DMS 273 treated with DMSO at 0.1 percent for 48 hours (cell line): Measurements from ENCODE around the gene NCKIPSD.

Experiments used
- DNase-seq: peaks from one replicate; lab custom pipeline; 2025; lab: John Stamatoyannopoulos, UW

The NCKIPSD gene

GRCh38 chr3:48696601-48697000, 10.9 kb upstream of the NCKIPSD start:
- no peak for DNase-seq

GRCh38 chr3:48696156-48696555, 10.4 kb upstream of the NCKIPSD start:
- no peak for DNase-seq

DNA sequence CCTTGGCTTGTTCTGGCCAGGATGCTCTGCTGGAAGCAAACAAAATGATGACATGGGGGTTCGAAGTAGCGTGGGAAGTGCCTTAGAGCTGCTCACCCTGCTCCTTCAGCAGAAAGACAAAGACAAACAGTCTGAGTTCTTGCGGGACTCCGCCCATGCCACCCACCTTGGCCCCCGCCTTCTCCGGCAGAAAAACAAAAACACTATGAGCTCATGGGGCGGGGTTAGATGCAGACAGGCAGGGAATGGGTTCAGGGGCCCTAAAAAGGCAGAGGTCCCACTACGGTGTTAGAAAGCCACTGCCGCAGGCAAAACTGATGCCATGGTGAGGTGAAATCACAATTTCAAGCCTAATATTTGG, 9.7 kb upstream of the NCKIPSD start:
- DNase-seq: no peak

DNA sequence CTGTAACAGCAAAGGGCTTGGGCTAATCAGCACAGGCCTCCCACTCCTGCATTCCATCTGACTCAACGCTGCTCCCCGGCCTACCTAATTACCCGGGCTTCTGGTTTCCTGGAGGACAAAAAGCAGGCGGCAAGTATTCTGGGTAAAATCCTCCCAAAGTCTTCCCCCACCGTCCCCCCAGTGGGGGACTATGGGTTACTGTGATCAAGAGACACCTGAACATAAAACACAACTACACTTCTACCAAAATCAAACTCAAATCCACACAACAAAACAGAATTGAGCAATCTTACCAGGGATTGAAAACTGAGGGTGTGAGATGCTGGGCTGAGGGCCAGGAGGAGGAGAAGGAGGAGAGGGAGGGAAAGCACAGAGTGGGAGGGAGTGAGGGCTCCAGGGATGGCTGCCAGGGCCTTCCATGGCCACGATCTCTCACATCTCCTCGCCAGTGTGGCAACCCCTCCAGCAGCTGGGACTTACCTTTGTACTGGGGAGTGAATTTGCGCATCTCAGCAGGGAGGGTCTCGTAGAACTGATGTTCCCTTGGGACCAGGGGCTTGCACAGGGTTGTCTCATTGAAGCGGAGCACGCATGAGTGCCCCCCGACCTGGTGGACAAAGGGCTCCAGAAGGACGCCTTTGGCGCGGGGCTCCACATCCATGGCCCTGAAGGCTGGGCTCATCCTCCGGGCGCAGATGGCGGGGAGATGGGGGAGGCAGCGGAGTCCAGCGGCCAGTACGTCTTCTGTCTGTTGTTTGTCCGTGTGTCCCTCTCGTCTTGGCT, 9.1 kb upstream of the NCKIPSD start:
- DNase-seq: no peak

- DNase-seq: no peak
Observed at GRCh38 chr3:48693826-48694225, 8.1 kb upstream of the NCKIPSD start.

- no peak for DNase-seq
Observed at GRCh38 chr3:48692551-48692950, 6.8 kb upstream of the NCKIPSD start.

GRCh38 chr3:48690846-48691458, 5.2 kb upstream of the NCKIPSD start:
- no peak for DNase-seq

DNA sequence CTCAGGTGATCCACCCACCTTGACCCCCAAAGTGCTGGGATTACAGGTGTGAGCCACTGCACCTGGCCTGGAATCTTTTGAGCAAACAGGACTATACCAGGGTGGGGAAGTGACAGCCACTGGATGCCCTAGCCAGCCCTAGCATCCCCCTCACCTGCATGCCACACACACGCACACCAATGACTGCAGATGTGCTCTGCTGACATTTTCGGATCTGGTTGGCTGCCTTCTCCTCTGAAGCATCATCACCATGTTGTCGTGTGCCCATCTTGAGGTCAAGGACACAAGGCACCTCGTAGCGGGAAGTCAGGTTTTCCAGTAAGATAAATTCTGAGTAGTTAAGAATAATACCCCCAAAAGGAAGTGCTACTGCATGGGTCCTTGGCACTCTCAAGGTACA, 3.7 kb upstream of the NCKIPSD start:
- DNase-seq: no peak

DNA sequence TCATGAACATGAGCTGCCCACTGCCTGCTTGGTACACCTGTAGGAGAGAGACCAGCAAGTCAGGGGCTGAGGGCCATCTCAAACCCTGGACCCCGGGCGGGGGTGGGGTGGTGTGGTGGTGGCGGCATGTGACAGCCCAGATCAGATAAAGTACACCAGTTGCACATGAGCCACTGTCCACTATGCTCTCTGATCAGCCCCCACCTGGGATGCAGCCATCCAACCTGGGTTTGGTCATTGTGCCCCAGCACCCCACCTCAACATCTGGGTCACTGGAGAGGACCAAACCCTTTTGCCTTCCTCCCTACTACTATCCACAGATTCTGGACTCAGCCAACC, 3.0 kb upstream of the NCKIPSD start:
- DNase-seq: no peak

DNA sequence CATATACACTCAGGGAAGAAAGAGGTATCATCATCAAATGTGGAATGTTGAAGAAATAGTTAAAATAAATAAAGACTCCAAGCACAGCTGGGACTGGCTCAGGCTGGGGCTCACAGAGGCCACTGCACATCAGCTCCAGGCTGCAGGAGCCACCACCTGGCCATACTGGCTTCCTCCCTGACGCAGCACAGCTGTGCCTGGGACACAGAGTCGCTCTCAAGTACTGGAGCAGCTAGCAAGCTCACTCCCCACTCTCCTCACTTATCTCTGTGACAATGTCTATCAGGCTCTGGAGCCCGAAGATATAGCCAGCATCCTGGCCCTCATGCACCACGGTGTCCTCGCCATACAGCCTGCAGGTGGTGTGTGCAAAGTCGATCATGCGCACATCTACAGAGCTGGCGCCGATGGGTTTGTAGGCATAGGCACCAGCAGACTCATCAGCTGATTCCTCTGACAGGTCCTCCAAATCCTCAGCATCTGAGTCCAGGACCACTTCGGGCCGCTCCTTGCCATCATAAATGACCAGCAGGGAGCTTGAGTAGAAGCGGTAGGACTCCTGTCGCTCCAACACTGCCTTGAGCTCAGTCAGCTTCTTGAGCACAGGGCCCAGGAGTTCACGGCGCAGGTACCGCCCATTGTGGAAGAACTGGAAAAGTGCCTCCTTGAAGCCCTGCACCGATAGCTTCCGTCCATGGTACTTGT, 2.5 kb upstream of the NCKIPSD start:
- DNase-seq: no peak

- DNase-seq: no peak
Observed at GRCh38 chr3:48687220-48687678, 1.5 kb upstream of the NCKIPSD start.

- DNase-seq: no peak
Observed at GRCh38 chr3:48686538-48687219, 964 bp upstream of the NCKIPSD start.

DNA sequence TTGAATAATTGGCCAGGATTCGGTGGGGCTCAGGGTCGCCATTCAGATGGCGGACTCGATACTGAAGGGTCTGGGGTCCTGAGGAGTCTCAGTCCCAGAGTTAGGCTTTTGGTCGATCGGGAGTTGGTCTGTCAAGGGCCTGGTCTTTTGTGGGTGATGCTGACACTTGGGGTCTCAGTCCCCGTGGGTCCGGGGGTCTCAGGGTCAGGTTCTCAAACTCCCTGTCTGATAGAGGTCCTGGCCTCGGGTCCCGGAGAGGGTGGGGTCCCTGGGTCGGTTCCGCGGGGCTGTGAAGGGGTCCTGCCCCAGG, 467 bp downstream of the NCKIPSD start:
- no peak for DNase-seq

DNA sequence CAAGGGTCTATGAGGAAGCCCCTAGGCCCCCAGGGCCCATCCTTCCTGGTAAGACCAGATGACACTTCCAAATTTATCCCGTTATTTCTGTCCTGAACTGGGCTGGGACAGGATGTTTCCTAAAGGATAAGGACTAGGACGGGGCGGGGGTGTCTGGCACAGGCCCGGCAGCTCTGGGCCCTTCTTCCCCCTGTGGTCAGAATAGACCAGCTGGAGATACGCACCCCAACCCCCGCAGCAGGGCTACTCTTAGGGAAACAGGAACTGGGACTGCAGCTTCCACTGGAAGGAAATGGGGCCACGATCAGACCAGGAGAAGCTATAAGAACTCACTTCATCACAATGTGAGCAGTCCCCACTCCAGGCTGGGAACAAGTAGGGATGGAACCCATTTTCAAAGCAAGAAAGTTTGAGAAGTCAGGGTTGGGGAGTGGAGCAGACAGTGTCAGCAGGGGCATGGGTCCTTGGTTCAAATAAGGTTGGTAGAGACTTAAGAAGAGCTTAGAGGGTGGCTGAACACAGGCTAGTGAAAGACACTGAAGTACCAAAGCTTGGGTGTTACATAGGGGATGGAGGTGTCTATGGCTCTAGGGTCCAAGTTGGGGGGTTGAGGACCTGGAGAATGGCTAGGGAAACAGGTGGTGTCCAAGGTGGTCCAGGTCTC, 1.1 kb downstream of the NCKIPSD start:
- DNase-seq: no peak

GRCh38 chr3:48684054-48684349, 1.7 kb downstream of the NCKIPSD start:
- DNase-seq: no peak

DNA sequence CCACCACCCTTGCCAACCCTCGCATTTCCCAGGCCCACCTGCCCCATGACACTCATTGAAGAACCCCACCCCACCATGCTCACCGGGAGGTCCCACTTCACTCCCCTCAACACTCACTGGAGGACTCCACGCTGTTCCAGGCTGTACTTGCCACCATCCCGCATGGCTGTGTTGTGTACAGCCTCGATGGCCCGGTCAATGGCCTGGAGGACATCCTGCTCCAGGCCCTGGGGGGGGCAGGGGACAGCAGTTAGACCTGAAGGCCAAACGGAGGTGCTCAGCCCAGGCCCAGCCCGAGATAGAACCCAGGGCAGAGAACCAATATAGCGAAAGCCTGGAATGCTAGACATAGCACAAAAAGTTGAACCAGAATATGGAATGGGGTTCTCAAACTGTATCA, 2.9 kb downstream of the NCKIPSD start:
- DNase-seq: no peak

DNA sequence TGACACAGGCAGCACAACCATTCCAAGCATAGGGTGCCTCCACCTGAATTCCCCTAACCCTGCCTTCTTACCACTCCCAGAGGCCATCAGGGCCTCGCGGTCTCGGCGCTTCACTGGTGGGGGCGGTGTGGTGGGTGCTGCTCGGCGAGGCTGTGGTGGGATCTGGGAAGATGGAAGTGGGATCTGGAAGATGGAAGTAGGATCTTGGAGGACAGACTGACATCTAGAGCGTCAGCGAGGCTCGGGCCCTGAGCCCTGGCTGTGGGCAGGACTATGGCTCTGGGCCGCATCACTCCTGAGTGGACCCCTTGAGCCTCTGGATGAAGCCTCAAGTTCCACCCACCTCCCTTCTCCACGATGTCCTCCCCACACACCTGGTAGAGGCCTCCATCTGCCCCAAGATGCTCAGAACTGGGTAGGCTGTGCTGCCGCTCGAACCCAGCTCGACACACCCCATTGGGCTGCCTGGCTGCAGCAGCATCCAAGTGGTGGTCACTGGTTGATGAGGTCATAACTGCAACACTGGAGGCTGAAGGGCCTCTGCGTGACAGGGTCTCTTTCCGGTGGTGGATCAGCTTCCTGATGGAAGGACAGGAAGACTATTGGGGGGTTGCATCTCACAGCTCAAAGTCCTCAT, 3.6 kb downstream of the NCKIPSD start:
- no peak for DNase-seq

GRCh38 chr3:48681541-48681880, 4.2 kb downstream of the NCKIPSD start:
- no peak for DNase-seq

GRCh38 chr3:48680811-48681540, 4.7 kb downstream of the NCKIPSD start:
- no peak for DNase-seq

DNA sequence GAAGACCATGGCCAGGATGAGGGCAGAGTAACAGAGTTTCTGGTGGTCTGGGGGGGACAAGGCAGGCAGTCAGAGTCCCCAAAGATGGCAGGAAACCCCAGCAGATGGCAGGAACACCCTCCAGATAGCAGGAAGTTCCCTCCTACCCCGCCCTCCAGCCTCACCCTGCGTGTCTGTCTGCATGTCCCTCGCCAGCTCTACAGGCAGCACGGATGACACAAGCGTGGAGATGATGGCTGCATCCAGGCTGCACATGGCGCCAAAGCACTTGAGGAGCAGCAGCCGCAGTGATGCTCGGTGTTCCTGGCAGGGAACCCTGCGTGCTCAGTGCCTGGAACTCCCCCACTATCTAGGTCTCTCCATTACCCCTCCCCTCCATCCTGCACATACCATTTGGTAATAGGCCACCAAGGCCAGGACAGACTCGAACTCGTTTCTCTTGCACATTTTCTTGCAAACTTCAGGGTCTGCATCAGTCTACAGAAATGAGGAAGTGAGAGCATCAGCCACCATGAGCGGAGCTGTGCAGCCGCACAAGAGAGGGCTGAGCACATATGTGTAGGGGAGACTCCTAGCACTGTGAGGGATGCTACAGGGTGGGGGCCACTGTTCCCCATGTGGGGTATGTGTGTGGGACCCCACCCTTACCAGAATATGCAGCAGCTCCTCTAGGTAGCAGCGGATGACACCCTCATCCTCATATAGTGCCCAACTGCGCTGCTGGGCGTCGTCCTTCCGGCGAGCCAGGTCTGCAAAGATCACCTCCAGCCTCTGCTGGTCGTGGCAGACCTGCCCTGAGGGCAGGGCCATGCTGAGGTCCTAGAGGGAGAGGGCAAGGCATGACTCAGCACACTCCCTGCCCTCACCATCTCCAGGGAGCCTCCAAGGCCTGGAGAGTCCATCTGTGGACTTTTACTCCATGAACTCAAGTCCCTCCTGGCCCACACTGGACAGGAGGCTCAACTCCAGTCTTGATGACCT, 6.0 kb downstream of the NCKIPSD start:
- DNase-seq: no peak
